ENCODE measurements around the gene OR8G1.
"Not testable (repeated sequence)": the region's sequence is repeated elsewhere in the genome, so short reads cannot be mapped to it uniquely, and the experiment has no call there.

OR8G1 gene

DNA sequence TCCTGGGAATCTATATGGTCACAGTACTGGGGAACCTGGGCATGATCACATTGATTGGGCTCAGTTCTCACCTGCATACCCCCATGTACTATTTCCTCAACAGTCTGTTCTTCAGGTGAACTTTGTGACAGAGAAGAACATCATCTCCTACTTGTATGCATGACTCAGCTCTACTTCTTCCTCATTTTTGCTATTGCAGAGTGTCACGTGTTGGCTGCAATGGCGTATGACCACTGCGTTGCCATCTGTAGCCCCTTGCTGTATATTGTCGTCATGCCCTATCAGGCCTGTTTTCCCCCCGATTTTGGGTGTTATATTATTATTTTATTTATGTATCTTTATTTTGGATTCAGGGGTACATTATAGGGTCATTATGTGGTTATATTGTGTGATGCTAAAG lies 2.4 kb upstream of the OR8G1 start:
- DNase-seq (ENCODE audit: low spot score), result no peak

DNA sequence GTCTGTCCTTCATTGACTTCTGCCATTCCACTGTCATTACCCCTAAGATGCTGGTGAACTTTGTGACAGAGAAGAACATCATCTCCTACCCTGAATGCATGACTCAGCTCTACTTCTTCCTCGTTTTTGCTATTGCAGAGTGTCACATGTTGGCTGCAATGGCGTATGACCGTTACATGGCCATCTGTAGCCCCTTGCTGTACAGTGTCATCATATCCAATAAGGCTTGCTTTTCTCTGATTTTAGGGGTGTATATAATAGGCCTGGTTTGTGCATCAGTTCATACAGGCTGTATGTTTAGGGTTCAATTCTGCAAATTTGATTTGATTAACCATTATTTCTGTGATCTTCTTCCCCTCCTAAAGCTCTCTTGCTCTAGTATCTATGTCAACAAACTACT lies 9.0 kb downstream of the OR8G1 start:
- not testable (repeated sequence) for DNase-seq (ENCODE audit: low spot score)

DNA sequence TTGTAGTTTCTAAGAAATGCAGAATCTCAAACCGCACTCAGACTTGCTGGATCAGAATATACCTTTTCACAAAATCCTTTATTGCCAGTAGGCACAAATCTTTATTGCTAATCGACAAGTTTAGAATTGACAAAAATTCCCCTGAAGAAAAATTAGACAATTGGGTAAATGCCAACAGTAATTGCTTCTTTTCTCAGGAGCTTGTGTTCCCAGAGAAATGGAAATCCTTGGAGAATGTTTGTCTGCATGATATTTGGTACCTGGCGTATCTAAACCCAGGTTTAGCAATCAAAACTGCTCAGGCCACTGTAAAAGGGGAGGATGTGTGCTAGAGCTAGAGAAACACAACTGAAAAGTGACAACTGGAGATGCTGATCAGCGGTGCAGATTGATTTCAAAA lies 15.2 kb downstream of the OR8G1 start, which contains the start of gene OR8G5:
Gene OR8G5 (plus strand): TSS at position 301 of the 400 bp plus-strand sequence. CDS start 8,556 bp downstream, outside the sequence.
- no peak for DNase-seq (ENCODE audit: low spot score)

GRCh38 chr11:124265041-124265440 lies 24.1 kb downstream of the OR8G1 start:
- not testable (repeated sequence) for DNase-seq (ENCODE audit: low spot score)

DNA sequence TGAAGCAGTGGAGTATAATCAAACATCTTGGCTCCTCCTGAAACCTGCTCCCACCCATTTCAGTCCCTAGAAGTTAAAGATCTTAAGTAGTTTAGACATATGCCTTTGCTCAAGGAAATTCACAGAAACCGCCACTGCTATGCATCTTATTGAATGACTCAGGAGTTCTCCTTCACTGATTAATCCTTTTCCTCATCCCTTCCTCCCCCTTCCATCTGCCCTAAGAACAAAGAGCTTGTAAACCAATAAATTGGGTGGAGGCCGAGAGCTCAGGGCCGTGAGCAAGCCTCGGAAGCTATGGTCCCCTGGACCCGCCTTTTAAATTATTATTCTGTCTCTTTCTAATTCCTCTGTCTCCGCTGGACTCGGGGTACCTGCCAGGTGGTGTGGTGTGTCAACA lies 30.0 kb downstream of the OR8G1 start:
- DNase-seq (ENCODE audit: low spot score), result not testable (repeated sequence)

DNA sequence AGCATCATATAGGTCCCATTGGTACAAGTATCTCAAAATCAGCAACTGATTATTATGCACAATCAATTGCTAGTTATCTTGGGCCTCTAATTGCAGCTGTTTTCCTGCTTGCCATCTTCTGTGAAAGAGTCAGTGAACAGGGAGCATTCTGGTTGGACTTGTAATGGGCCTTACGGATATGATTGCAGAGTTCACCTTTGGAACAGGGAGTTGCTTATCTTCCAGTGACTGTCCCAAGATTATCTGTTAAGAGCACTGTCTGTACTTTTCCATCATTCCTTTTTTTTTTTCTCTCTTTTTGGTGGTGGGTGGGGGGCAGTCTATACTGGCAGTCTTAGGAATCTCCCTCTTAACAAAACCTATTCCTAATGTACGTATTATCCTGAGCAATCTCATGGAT lies 33.1 kb downstream of the OR8G1 start:
- no peak for DNase-seq (ENCODE audit: low spot score)

GRCh38 chr11:124276081-124276480 lies 35.2 kb downstream of the OR8G1 start:
- peak; percentile 63 for DNase-seq (ENCODE audit: low spot score)

GRCh38 chr11:124277207-124277606 lies 36.3 kb downstream of the OR8G1 start:
- no peak for DNase-seq (ENCODE audit: low spot score)

DNA sequence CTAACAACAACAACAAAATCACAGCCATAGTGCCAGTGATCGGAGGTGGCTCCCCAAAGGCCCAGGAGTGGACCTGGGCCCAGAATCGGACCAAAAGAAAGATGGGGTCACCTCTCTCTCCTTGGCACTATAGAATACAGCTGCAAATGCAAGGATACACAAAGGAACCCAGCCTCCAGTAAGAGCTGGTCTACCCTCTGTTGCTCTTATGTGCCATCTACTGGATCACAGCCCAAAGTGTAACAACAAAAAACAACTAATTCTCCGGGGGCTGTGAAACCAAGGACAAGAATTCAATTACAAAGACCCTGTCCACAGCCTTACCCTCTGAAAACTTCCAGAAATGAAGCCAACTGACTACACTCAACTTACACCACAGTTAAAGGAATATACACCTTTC lies 36.9 kb downstream of the OR8G1 start:
- peak; percentile 8 for DNase-seq (ENCODE audit: low spot score)

DNA sequence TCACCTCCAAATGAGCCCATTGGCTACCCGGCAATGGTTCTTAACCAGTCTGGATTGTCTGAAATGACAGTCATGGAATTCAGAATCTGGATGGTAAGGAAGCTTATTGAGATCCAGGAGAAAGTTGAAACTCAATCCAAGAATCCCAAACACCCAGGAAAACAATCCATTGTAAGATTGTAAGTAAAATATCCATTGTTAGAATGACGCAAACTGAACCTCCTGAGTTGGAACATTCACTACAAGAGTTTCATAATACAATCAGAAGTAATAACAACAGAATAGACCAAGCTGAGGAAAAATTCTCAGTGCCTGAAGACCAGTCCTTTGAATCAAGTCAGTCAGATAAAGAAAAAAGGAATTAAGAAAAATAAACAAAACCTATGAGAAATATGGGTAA lies 37.4 kb downstream of the OR8G1 start:
- DNase-seq (ENCODE audit: low spot score), result no peak

- DNase-seq (ENCODE audit: low spot score), result no peak
Observed at GRCh38 chr11:124285610-124286344, 44.9 kb downstream of the OR8G1 start.

- DNase-seq (ENCODE audit: low spot score), result no peak
Observed at GRCh38 chr11:124294687-124295086, 53.8 kb downstream of the OR8G1 start.

DNA sequence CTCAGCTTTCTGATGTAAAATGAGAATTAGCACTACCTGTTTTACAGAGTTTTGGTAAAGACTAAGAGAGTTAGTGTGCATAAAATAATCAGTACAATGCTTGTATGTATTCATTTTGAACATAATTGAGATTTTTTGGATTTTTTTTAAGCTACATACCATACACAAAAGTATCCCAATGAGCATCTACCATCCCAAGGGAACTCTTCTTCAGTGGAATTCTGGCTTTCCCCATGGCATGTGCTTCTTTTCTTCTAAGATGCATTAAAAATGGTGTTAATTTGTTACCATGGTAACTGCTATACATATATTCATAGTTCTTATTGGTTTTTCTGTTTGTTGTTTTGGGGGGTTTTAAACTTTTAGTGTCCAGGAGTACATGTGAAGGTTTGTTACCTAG lies 55.1 kb downstream of the OR8G1 start:
- DNase-seq (ENCODE audit: low spot score), result no peak

DNA sequence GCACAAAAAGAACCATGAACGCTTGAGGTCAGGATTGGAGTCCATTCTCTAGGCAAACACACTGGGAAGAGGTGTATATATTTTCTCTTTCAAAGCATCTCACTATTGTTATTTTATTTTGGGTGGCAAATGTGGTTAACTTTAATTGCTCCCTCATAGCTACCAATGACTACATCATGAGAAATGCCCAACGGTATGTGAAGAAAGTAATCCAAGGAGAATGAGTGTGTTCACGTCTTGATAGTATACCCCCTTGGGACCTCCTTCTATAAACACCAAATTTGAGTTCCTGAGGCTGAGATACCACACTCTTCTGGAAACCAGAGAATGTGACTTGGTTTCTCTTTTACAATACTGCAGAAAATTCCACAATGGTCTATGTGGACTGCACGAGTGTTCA lies 57.0 kb downstream of the OR8G1 start:
- DNase-seq (ENCODE audit: low spot score), result no peak

DNA sequence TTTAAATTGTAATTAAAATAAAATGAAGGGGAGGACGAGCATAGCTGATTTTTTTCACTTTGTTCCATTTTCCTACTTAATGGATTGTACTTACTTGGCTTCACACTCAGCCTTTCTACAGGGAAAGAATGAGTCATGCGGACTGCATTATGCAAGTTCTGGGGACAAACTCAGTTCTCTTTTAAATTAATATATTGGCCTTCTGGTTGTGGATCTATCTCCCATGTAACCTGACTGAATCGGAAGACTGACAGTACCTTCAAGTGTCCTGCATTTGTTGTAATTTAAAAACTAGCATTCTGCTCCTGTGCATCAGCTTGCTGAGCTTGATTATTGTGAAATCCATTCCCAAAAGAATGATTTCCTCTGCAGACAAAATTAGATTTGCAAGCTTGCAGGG lies 60.7 kb downstream of the OR8G1 start:
- peak; percentile 17 for DNase-seq (ENCODE audit: low spot score)

DNA sequence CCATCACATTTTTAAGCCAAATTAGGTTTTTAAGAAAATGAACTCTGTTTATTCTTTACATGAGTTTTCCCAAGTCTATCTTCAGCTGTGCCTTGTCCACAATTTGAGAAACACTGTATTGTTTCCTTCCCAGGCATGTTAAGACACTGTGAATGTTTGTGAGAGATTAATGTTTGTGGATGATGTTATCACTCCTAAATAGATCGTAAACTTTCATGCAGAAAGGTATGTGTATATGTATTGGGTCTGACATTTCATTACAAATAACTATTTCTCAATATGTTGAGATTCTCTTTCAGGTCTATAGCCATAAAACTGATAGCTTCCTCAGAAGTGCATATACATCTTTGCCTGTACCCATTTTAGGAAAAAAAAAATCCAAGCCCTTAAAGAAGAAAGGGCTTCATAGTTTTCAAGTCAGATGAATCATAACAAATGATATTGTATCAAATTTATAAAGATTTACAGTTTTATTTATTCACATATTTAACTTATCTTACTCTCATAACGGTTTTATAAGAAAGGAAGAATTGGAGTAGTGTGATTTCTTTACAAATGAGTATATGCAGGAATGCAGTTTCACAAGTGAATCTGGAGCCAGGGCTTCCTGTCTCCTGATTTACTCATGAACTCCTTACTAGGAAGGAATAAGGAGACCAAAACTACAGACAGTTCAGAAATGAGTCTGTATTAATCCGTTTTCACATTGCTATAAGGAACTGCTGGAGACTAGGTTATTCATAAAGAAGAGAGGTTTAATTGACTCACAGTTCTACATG lies 61.6 kb downstream of the OR8G1 start:
- no peak for DNase-seq (ENCODE audit: low spot score)
